Measurements from ENCODE around the gene ERBB3.
A peak's percentile ranks its signal among the peaks of the same experiment; 100 is the strongest.

Gene ERBB3

DNA sequence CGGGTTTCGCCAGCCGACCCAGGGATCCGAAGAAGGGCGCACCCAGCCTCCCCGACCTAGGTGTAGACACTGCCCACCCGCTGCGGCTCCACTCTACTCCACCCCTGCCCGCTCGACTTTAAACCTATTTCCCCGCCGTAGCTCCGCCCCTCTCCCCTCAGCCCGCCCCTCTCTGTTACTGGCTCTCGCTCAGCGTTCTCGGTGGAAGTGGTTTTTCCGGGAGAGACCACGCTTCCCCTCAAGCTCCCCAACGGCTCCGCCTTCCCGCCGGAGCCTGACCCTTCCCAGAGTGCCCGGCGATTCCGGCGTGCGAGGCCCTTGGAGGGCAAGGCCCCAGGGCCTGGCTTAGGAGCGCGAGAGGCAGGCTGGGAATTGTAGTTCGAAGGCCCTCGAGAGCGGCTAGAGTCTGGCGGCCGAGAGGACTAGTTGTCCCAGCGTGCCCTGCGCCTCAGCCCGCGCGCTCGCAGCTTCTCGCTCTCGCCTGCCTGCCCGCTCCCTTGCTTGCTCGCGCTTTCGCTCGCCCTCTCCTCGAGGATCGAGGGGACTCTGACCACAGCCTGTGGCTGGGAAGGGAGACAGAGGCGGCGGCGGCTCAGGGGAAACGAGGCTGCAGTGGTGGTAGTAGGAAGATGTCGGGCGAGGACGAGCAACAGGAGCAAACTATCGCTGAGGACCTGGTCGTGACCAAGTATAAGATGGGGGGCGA, 24.3 kb downstream of the ERBB3 start, which contains the start of gene PA2G4 (continued):
- TF ChIP-seq ZNF513 (tag by site-specific recombination; IDR thresholded peaks at IDR 0.05), result no peak
- peak; percentile 91 for TF ChIP-seq BCL11B (tag by site-specific recombination; IDR thresholded peaks at IDR 0.05; ENCODE audit: low read depth)
- no peak for TF ChIP-seq ZSCAN16 (tag by site-specific recombination; IDR thresholded peaks at IDR 0.05)
- peak; percentile 98; the same call in 1 of the 2 replicates for TF ChIP-seq ZNF335 (tag by site-specific recombination; conservative IDR thresholded peaks at IDR 0.05)
- no peak for TF ChIP-seq ZNF121 (tag by site-specific recombination; IDR thresholded peaks at IDR 0.05)
- TF ChIP-seq SP2 (tag by site-specific recombination; IDR thresholded peaks at IDR 0.05), result peak; percentile 97
- TF ChIP-seq, protein P1, sequence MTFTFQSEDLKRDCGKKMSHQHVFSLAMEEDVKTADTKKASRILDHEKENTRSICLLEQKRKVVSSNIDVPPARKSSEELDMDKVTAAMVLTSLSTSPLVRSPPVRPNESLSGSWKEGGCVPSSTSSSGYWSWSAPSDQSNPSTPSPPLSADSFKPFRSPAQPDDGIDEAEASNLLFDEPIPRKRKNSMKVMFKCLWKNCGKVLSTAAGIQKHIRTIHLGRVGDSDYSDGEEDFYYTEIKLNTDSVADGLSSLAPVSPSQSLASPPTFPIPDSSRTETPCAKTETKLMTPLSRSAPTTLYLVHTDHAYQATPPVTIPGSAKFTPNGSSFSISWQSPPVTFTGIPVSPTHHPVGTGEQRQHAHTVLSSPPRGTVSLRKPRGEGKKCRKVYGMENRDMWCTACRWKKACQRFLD (tag by site-specific recombination; IDR thresholded peaks at IDR 0.05), result no peak
- no peak for TF ChIP-seq ZNF837 (tag by site-specific recombination; IDR thresholded peaks at IDR 0.05)
- TF ChIP-seq ZNF221 (tag by site-specific recombination; IDR thresholded peaks at IDR 0.05; ENCODE audit: borderline replicate concordance), result no peak
- TF ChIP-seq ZNF169 (tag by site-specific recombination; IDR thresholded peaks at IDR 0.05), result no peak
- no peak for TF ChIP-seq ZNF274 (IDR thresholded peaks at IDR 0.05; ENCODE audit: low read length)
- TF ChIP-seq ZNF274 (tag by site-specific recombination; IDR thresholded peaks at IDR 0.05; ENCODE audit: borderline replicate concordance), result no peak
- TF ChIP-seq ZNF391 (tag by site-specific recombination; IDR thresholded peaks at IDR 0.05; ENCODE audit: borderline replicate concordance, low read depth), result no peak; the same call in 1 of the 2 replicates
- no peak for TF ChIP-seq ZNF155 (tag by site-specific recombination; IDR thresholded peaks at IDR 0.05)
- TF ChIP-seq ZNF302 (tag by site-specific recombination; IDR thresholded peaks at IDR 0.05; ENCODE audit: low read depth), result no peak
- no peak for TF ChIP-seq ZNF16 (tag by site-specific recombination; IDR thresholded peaks at IDR 0.05; ENCODE audit: low read depth)
- no peak for TF ChIP-seq MZF1 (tag by site-specific recombination; IDR thresholded peaks at IDR 0.05; ENCODE audit: borderline replicate concordance)
- no peak for TF ChIP-seq ZNF146 (tag by site-specific recombination; IDR thresholded peaks at IDR 0.05)
- TF ChIP-seq ZNF660 (tag by site-specific recombination; IDR thresholded peaks at IDR 0.05), result 0 out of 2 replicates have a peak, but pooled peaks have one; percentile 32
- TF ChIP-seq GLIS2 (tag by site-specific recombination; IDR thresholded peaks at IDR 0.05), result peak; percentile 92
- TF ChIP-seq ZNF639 (tag by site-specific recombination; IDR thresholded peaks at IDR 0.05), result no peak
- TF ChIP-seq GLIS1 (tag by site-specific recombination; IDR thresholded peaks at IDR 0.05), result peak; percentile 86
- TF ChIP-seq KLF8 (tag by site-specific recombination; IDR thresholded peaks at IDR 0.05), result peak; percentile 75; the same call in 1 of the 2 replicates
- no peak for TF ChIP-seq ZNF324 (tag by site-specific recombination; IDR thresholded peaks at IDR 0.05)
- TF ChIP-seq ZNF473 (tag by site-specific recombination; IDR thresholded peaks at IDR 0.05), result no peak
- no peak for TF ChIP-seq ZNF677 (tag by site-specific recombination; IDR thresholded peaks at IDR 0.05)
- TF ChIP-seq ZNF658 (tag by site-specific recombination; IDR thresholded peaks at IDR 0.05), result no peak
- no peak for TF ChIP-seq MEIS1 (CRISPR knock-in tag; IDR thresholded peaks at IDR 0.05; ENCODE audit: borderline replicate concordance)
- no peak for TF ChIP-seq HOXC10 (CRISPR knock-in tag; IDR thresholded peaks at IDR 0.05)
- TF ChIP-seq KLF16 (tag by site-specific recombination; IDR thresholded peaks at IDR 0.05), result peak; percentile 50; the same call in 1 of the 2 replicates
- no peak for TF ChIP-seq ZNF664 (tag by site-specific recombination; IDR thresholded peaks at IDR 0.05)
- peak; percentile 100 for TF ChIP-seq IKZF3 (tag by site-specific recombination; IDR thresholded peaks at IDR 0.05)
- TF ChIP-seq ZNF132 (tag by site-specific recombination; IDR thresholded peaks at IDR 0.05; ENCODE audit: borderline replicate concordance), result no peak
- TF ChIP-seq KLF7 (tag by site-specific recombination; IDR thresholded peaks at IDR 0.05; ENCODE audit: borderline replicate concordance), result peak; percentile 58; the same call in 1 of the 2 replicates
- no peak for TF ChIP-seq OVOL3 (tag by site-specific recombination; IDR thresholded peaks at IDR 0.05)
- peak; percentile 51; the same call in 1 of the 2 replicates for TF ChIP-seq SCRT1 (tag by site-specific recombination; IDR thresholded peaks at IDR 0.05; ENCODE audit: borderline replicate concordance)
- TF ChIP-seq ZNF747 (tag by site-specific recombination; IDR thresholded peaks at IDR 0.05), result no peak
- TF ChIP-seq PRDM1 (tag by site-specific recombination; IDR thresholded peaks at IDR 0.05), result peak; percentile 85
- TF ChIP-seq SP7 (tag by site-specific recombination; IDR thresholded peaks at IDR 0.05), result peak; percentile 68
- no peak for TF ChIP-seq ZNF138 (tag by site-specific recombination; IDR thresholded peaks at IDR 0.05; ENCODE audit: borderline replicate concordance)
- peak; percentile 95 for TF ChIP-seq ZBTB20 (tag by site-specific recombination; IDR thresholded peaks at IDR 0.05)

Measured in HEK293 (cell line).